ENCODE data around the gene ECI2.

Gene ECI2

GRCh38 chr6:4133941-4134838 is 1.2 kb downstream of the ECI2 start:
- no peaks in the 10 kb centered on the region for H3K79me2 ChIP-seq (ENCODE audit: insufficient read depth, low read length)
- peak overlapping the region; percentile 65 for H3K27ac ChIP-seq (ENCODE audit: low read depth, low read length, poor library complexity, severe bottlenecking)

GRCh38 chr6:4130357-4130987 is 4.9 kb downstream of the ECI2 start:
- Histone ChIP-seq H2AFZ (ENCODE audit: low read length) (no peak overlapping the region), H3F3A (ENCODE audit: insufficient read depth, low read length) (no peaks in the 10 kb centered on the region), H3K36me3 (ENCODE audit: insufficient read depth, low read length) (peaks cover 55% of the 10 kb centered on the region), H3K27me3 (ENCODE audit: insufficient read depth, low read length) (no peaks in the 10 kb centered on the region), H3K4me3 (ENCODE audit: low read depth, low read length, poor library complexity, severe bottlenecking) (no peak overlapping the region), H3K9me3 (ENCODE audit: low read length) (peaks cover 2% of the 10 kb centered on the region; the same call in 1 of the 2 replicates), H3K27ac (ENCODE audit: low read depth, low read length, poor library complexity, severe bottlenecking) (no peak overlapping the region), H3K4me1 (ENCODE audit: insufficient read depth, low read length, severe bottlenecking) (peaks cover 13% of the 10 kb centered on the region), H3K9me2 (ENCODE audit: low read depth, low read length) (no peaks in the 10 kb centered on the region), H3K79me2 (ENCODE audit: insufficient read depth, low read length) (no peaks in the 10 kb centered on the region), H4K20me1 (ENCODE audit: insufficient read depth, low read length) (no peaks in the 10 kb centered on the region), H3K4me2 (ENCODE audit: low read length) (no peak overlapping the region), H3K9ac (ENCODE audit: low read length) (no peak overlapping the region)
- no peak for TF ChIP-seq CTCF (IDR thresholded peaks at IDR 0.05; ENCODE audit: low read length)
- no peak for TF ChIP-seq EZH2 (IDR thresholded peaks at IDR 0.05; ENCODE audit: borderline replicate concordance, low read length)

More at GRCh38 chr6:4133941-4134838, 1.2 kb downstream of the ECI2 start:
- peak overlapping the region; percentile 71 for H3K9ac ChIP-seq (ENCODE audit: low read length)
- H4K20me1 ChIP-seq (ENCODE audit: insufficient read depth, low read length) = no peaks in the 10 kb centered on the region
- peaks cover 30% of the 10 kb centered on the region for H3K36me3 ChIP-seq (ENCODE audit: insufficient read depth, low read length)
- peaks cover 2% of the 10 kb centered on the region; the same call in 1 of the 2 replicates for H3K9me3 ChIP-seq (ENCODE audit: low read length)
- H3K27me3 ChIP-seq (ENCODE audit: insufficient read depth, low read length) = no peaks in the 10 kb centered on the region
- peak overlapping the region; percentile 71 for H3K4me2 ChIP-seq (ENCODE audit: low read length)
- H3F3A ChIP-seq (ENCODE audit: insufficient read depth, low read length) = 0 out of 2 replicates have a peak, but pooled peaks cover 3% of the 10 kb centered on the region
- H3K9me2 ChIP-seq (ENCODE audit: low read depth, low read length) = no peaks in the 10 kb centered on the region
- H3K4me3 ChIP-seq (ENCODE audit: low read depth, low read length, poor library complexity, severe bottlenecking) = peak overlapping the region; percentile 80
- peaks cover 21% of the 10 kb centered on the region for H3K4me1 ChIP-seq (ENCODE audit: insufficient read depth, low read length, severe bottlenecking)
- H2AFZ ChIP-seq (ENCODE audit: low read length) = 0 out of 2 replicates have a peak overlapping the region, but pooled peaks have one; percentile 1
- TF ChIP-seq CTCF (IDR thresholded peaks at IDR 0.05; ENCODE audit: low read length) (no peak), EZH2 (IDR thresholded peaks at IDR 0.05; ENCODE audit: borderline replicate concordance, low read length) (no peak)

GRCh38 chr6:4129446-4129845 is 5.9 kb downstream of the ECI2 start:
- peaks cover 60% of the 10 kb centered on the region for H3K36me3 ChIP-seq (ENCODE audit: insufficient read depth, low read length)
- no peaks in the 10 kb centered on the region for H3F3A ChIP-seq (ENCODE audit: insufficient read depth, low read length)
- H3K27ac ChIP-seq (ENCODE audit: low read depth, low read length, poor library complexity, severe bottlenecking) = no peak overlapping the region

More at GRCh38 chr6:4129446-4129845, 5.9 kb downstream of the ECI2 start:
- peaks cover 11% of the 10 kb centered on the region for H3K4me1 ChIP-seq (ENCODE audit: insufficient read depth, low read length, severe bottlenecking)
- H3K9me3 ChIP-seq (ENCODE audit: low read length) = peaks cover 2% of the 10 kb centered on the region; the same call in 1 of the 2 replicates
- H3K27me3 ChIP-seq (ENCODE audit: insufficient read depth, low read length) = no peaks in the 10 kb centered on the region
- H3K9ac ChIP-seq (ENCODE audit: low read length) = no peak overlapping the region
- no peak overlapping the region for H2AFZ ChIP-seq (ENCODE audit: low read length)
- no peak overlapping the region for H3K4me2 ChIP-seq (ENCODE audit: low read length)
- H3K4me3 ChIP-seq (ENCODE audit: low read depth, low read length, poor library complexity, severe bottlenecking) = no peak overlapping the region
- no peaks in the 10 kb centered on the region for H4K20me1 ChIP-seq (ENCODE audit: insufficient read depth, low read length)
- H3K79me2 ChIP-seq (ENCODE audit: insufficient read depth, low read length) = no peaks in the 10 kb centered on the region
- TF ChIP-seq EZH2 (IDR thresholded peaks at IDR 0.05; ENCODE audit: borderline replicate concordance, low read length) = no peak
- H3K9me2 ChIP-seq (ENCODE audit: low read depth, low read length) = no peaks in the 10 kb centered on the region

All from OCI-LY1 (cell line).